Memory B cell (primary cell): ENCODE measurements around the gene ZNF385C.
A peak's percentile ranks its signal among the peaks of the same experiment; 100 is the strongest.

Experiments
- ATAC-seq: fragments of 150-1000 bp; cut with Tn5 transposase; 2 replicates; pipeline ENCODE4 v1.10.0; 2021; ENCODE audit warnings: low read depth, mild to moderate bottlenecking, moderate library complexity
- DNase-seq, 2 donors: peaks; one replicate each; pipeline ENCODE4 v3.0.0; 2022; ENCODE audit warnings: low spot score in 2 of 2
- H3K27ac Mint-ChIP-seq: one replicate; pipeline ENCODE4 v1.8.0; 2022; ENCODE audit warnings: mild to moderate bottlenecking, moderate library complexity, mixed read lengths
- H3K27me3 Mint-ChIP-seq: one replicate; pipeline ENCODE4 v1.8.0; 2022; ENCODE audit warnings: mixed read lengths
- H3K36me3 Mint-ChIP-seq: one replicate; pipeline ENCODE4 v1.8.0; 2022; ENCODE audit warnings: mild to moderate bottlenecking, mixed read lengths
- H3K4me1 Mint-ChIP-seq: one replicate; pipeline ENCODE4 v1.8.0; 2022; ENCODE audit warnings: mixed read lengths
- H3K4me3 Mint-ChIP-seq: one replicate; pipeline ENCODE4 v1.8.0; 2022; ENCODE audit warnings: mild to moderate bottlenecking, moderate library complexity, mixed read lengths
- H3K9me3 Mint-ChIP-seq: one replicate; pipeline ENCODE4 v1.8.0; 2022; ENCODE audit warnings: mixed read lengths

Gene ZNF385C

DNA sequence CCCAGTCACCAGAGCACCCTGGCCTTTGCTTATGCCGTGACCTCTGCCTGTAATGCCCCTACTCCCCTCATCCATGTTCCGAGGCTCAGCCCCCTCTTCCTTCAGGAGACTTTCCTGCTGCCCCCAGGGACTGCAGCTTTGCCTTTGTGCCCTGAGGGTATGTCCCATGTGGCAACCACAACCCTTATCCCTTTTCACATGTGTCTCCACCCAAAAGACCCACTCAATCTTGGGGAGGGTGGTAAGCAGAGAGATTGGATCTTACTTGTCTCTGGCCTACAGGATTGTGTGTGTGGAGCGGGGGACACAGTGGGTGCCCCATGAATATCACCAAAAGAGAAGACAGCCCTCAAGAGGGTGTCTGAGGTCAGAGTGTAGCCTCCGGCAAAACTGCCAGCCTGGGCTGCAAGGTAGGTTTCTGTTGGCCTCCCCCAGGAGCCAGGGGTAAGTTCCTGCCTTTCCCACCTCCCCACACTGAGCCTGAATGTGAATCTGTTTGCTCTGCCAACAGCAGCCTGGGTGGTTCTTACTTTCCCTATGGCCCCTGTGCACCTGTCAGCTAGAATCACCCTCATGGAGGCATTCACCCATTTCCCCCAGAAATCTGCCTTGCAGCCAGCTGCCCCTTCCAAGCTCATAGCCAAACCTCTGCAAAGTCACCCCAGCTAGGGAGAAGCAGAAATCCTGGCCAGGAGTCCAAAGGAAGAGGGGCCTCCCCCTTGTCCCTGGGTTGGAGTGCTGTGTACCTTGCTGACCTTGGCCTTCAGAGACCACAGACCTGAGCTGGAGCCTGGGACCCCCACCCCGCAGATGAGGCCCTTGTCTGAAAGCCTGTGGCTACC is 36.4 kb downstream of the ZNF385C start:
- H3K9me3 Mint-ChIP-seq, result no peaks in the 10 kb centered on the region
- DNase-seq (no peak), ATAC-seq (no peak)
- H3K27me3 Mint-ChIP-seq, result peaks cover 3% of the 10 kb centered on the region
- H3K4me3 Mint-ChIP-seq, result no peak overlapping the region
- H3K27ac Mint-ChIP-seq, result no peak overlapping the region
- peaks cover 10% of the 10 kb centered on the region for H3K4me1 Mint-ChIP-seq
- H3K36me3 Mint-ChIP-seq, result no peaks in the 10 kb centered on the region

DNA sequence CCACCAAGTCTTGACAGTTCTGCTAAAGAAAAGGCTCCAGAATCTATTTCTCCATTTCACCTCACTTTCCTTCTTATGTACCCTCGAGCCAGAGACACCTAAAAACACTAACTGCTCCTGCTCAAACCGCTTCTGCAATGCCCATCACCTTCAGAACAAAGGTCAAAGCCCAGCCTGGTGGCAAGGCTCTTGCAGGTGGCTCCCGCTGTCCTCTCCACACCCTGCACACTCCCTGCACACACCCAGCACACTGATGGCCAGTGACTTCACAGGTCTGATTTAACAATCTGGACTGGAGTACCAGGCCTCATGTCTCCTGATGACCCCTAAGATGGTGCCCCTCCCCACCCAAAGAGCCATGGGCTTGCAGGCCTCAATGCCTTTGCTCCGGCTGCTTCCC is 38.0 kb downstream of the ZNF385C start:
- H3K9me3 Mint-ChIP-seq, result no peaks in the 10 kb centered on the region
- H3K4me3 Mint-ChIP-seq, result no peak overlapping the region
- no peak overlapping the region for H3K27ac Mint-ChIP-seq
- peaks cover 5% of the 10 kb centered on the region for H3K27me3 Mint-ChIP-seq
- H3K4me1 Mint-ChIP-seq, result peaks cover 10% of the 10 kb centered on the region
- DNase-seq, result no peak
- no peak for ATAC-seq
- no peaks in the 10 kb centered on the region for H3K36me3 Mint-ChIP-seq

DNA sequence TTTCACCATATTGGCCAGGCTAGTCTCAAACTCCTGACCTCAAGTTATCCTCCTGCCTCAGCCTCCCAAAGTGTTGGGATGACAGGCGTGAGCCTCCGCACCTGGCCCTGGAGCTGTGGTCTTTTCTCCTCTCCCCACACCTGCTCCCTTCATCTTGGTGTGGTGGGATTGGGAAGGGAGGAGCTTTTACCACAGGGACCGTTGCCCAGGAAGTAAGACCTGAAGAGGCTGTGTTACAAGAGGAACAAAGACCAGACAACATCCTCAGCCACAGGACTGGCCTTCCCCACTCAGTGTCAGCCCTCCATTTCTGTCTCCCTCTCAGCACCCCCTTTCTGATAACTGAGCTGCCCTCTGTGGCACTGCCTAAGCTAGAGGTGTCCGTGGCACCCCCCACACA is 38.5 kb downstream of the ZNF385C start:
- no peak for ATAC-seq
- DNase-seq, result no peak
- peaks cover 7% of the 10 kb centered on the region for H3K27me3 Mint-ChIP-seq
- peaks cover 10% of the 10 kb centered on the region for H3K4me1 Mint-ChIP-seq
- H3K9me3 Mint-ChIP-seq, result no peaks in the 10 kb centered on the region
- no peak overlapping the region for H3K27ac Mint-ChIP-seq
- no peak overlapping the region for H3K4me3 Mint-ChIP-seq
- H3K36me3 Mint-ChIP-seq, result no peaks in the 10 kb centered on the region

DNA sequence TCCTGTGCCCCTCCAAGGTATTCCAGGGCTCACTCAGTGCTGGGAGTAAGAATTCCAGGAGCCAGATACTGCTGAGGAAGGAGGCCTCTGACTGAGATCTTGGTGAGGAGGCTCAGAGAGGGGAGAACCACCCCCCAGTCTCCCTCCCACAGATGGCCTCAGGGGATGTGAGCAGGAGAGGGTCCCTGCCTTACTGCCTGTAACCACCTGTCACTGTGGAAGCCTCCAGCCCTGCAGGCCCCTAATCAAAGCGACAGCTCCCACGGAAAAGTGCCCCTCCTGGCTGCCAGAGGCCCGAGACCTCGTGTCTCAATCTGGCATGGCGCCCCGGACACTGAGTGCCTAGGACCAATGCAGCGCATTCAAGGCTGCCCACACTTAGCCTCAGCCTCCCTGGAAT is 40.2 kb downstream of the ZNF385C start:
- no peaks in the 10 kb centered on the region for H3K36me3 Mint-ChIP-seq
- H3K4me3 Mint-ChIP-seq, result no peak overlapping the region

DNA sequence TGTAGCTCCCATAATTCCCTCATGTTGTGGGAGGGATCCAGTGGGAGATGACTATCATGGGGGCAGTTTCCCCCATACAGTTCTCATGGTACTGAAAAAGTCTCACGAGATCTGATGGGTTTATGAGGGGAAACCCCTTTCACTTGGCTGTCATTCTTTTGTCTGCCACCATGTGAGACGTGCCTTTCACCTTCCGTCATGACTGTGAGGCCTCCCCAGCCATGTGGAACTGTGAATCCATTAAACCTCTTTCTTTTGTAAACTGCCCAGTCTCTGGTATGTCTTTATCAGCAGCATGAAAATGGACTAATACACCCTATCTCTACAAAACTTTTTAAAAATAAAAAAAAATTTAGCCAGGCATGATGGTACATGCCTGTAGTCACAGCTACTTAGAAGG is 41.6 kb downstream of the ZNF385C start:
- no peaks in the 10 kb centered on the region for H3K9me3 Mint-ChIP-seq
- DNase-seq, result no peak
- H3K27me3 Mint-ChIP-seq, result peaks cover 14% of the 10 kb centered on the region
- ATAC-seq, result no peak
- H3K4me1 Mint-ChIP-seq, result no peaks in the 10 kb centered on the region
- no peaks in the 10 kb centered on the region for H3K36me3 Mint-ChIP-seq
- no peak overlapping the region for H3K4me3 Mint-ChIP-seq
- no peak overlapping the region for H3K27ac Mint-ChIP-seq

More for the DNA sequence above, 40.2 kb downstream of the ZNF385C start:
- ATAC-seq (no peak), DNase-seq (no peak)
- no peaks in the 10 kb centered on the region for H3K4me1 Mint-ChIP-seq
- H3K27ac Mint-ChIP-seq, result no peak overlapping the region
- H3K27me3 Mint-ChIP-seq, result peaks cover 7% of the 10 kb centered on the region
- H3K9me3 Mint-ChIP-seq, result no peaks in the 10 kb centered on the region

GRCh38 chr17:42055496-42055895 is 42.8 kb downstream of the ZNF385C start:
- Mint-ChIP-seq H3K4me3 (no peak overlapping the region), H3K4me1 (peaks cover 5% of the 10 kb centered on the region), H3K9me3 (no peaks in the 10 kb centered on the region), H3K27me3 (peaks cover 14% of the 10 kb centered on the region), H3K36me3 (no peaks in the 10 kb centered on the region), H3K27ac (no peak overlapping the region)
- no peak for ATAC-seq
- DNase-seq, result no peak

GRCh38 chr17:42055027-42055426 is 43.2 kb downstream of the ZNF385C start:
- Mint-ChIP-seq H3K4me1 (peaks cover 5% of the 10 kb centered on the region), H3K4me3 (no peak overlapping the region), H3K27ac (no peak overlapping the region), H3K27me3 (peaks cover 14% of the 10 kb centered on the region), H3K9me3 (no peaks in the 10 kb centered on the region), H3K36me3 (no peaks in the 10 kb centered on the region)
- DNase-seq (no peak), ATAC-seq (no peak)

DNA sequence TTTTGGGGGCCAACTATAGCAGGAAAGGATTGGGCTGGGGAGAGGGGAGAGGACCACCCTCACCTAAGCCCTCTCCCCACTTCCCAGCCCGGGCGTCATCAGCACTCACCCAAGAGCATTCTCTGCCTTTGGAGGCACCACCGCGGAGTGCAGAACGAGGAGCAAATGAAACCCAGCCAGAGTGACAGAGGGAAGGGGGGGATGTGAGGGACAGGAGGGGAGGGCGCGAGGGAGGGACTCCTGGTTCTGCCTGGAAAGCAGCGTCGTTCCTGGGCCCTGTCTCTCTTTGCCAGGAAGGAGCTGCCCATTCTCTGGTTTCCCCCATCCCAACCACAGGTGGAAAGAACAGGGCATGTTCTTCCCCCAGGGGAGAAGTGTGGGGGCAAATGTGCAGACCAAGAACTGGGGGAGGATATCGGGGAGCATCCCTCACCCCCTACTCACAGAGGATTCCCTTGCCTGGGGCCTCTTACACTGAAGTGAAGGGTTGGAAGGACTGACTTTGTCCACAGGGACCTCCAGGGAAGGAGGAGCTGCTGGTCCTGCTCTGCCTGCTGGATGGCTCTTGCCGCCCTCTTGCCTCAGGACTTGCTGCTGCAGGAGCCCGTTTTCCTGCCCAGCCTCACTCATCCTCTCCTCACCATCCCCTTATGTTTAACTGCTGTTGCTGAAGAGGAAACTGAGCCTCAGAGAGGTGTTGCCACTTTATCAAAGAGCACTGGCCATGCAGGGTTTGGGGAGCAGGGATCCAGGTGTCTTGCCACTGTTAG is 44.4 kb downstream of the ZNF385C start:
- DNase-seq, result no peak
- no peak overlapping the region for H3K4me3 Mint-ChIP-seq
- peaks cover 5% of the 10 kb centered on the region for H3K4me1 Mint-ChIP-seq
- no peak for ATAC-seq
- no peak overlapping the region for H3K27ac Mint-ChIP-seq
- H3K36me3 Mint-ChIP-seq, result no peaks in the 10 kb centered on the region
- H3K27me3 Mint-ChIP-seq, result peaks cover 14% of the 10 kb centered on the region
- no peaks in the 10 kb centered on the region for H3K9me3 Mint-ChIP-seq

GRCh38 chr17:42052346-42052877 is 45.9 kb downstream of the ZNF385C start:
- Mint-ChIP-seq H3K36me3 (no peaks in the 10 kb centered on the region), H3K27me3 (peaks cover 14% of the 10 kb centered on the region), H3K4me3 (no peak overlapping the region), H3K4me1 (peaks cover 5% of the 10 kb centered on the region), H3K27ac (no peak overlapping the region), H3K9me3 (no peaks in the 10 kb centered on the region)
- ATAC-seq, result no peak
- no peak for DNase-seq

GRCh38 chr17:42051645-42052044 is 46.6 kb downstream of the ZNF385C start:
- Mint-ChIP-seq H3K4me1 (peaks cover 5% of the 10 kb centered on the region), H3K4me3 (no peak overlapping the region), H3K27me3 (peaks cover 14% of the 10 kb centered on the region), H3K36me3 (no peaks in the 10 kb centered on the region), H3K27ac (no peak overlapping the region), H3K9me3 (no peaks in the 10 kb centered on the region)
- no peak for DNase-seq
- no peak for ATAC-seq

DNA sequence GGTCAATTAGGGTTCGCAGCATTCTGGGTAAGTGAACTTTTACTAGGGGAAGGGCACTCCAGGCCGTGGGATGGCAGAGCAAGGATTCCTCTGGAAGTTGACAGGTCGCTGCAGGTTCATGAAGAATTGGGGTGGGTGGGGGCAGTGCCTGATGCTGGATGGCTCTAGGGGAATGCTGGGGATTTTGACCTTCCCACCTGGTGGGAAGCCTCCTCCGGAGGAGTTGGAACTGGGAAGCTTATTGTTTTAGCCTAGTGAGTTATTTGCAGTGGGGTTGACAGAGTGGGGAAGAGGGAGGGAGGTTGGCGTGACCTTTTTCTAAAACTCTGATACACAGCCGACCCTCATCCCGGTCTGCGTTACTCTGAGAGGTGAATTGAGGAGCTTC is 47.3 kb downstream of the ZNF385C start:
- no peak for ATAC-seq
- H3K27me3 Mint-ChIP-seq, result peaks cover 14% of the 10 kb centered on the region

GRCh38 chr17:42050393-42051012 is 47.8 kb downstream of the ZNF385C start, which contains the start of gene C17orf113:
C17orf113 (minus strand) TSS chr17:42050601; CDS start chr17:42043376, 7,225 bp downstream.
- ATAC-seq (peak; percentile 82), DNase-seq (peak in 1 of 2 donors; percentile 48)
- peaks cover 5% of the 10 kb centered on the region for H3K4me1 Mint-ChIP-seq
- peaks cover 14% of the 10 kb centered on the region for H3K27me3 Mint-ChIP-seq
- no peak within 1 kb of the TSS for H3K27ac Mint-ChIP-seq
- H3K4me3 Mint-ChIP-seq, result peak within 1 kb of the TSS; percentile 84
- no peaks in the 10 kb centered on the region for H3K9me3 Mint-ChIP-seq
- H3K36me3 Mint-ChIP-seq, result no peaks in the 10 kb centered on the region

More for the DNA sequence above, 47.3 kb downstream of the ZNF385C start:
- DNase-seq, result no peak
- H3K27ac Mint-ChIP-seq, result no peak overlapping the region
- peaks cover 5% of the 10 kb centered on the region for H3K4me1 Mint-ChIP-seq
- H3K9me3 Mint-ChIP-seq, result no peaks in the 10 kb centered on the region
- H3K4me3 Mint-ChIP-seq, result peak overlapping the region; percentile 84
- no peaks in the 10 kb centered on the region for H3K36me3 Mint-ChIP-seq

GRCh38 chr17:42049834-42050392 is 48.4 kb downstream of the ZNF385C start:
- Mint-ChIP-seq H3K9me3 (no peaks in the 10 kb centered on the region), H3K27ac (no peak overlapping the region), H3K4me3 (peak overlapping the region; percentile 57), H3K27me3 (peaks cover 11% of the 10 kb centered on the region), H3K36me3 (no peaks in the 10 kb centered on the region), H3K4me1 (peaks cover 5% of the 10 kb centered on the region)
- ATAC-seq (no peak), DNase-seq (no peak)
